GM21526 (cell line): ENCODE results near the gene ADRA1B.
A peak's percentile ranks its signal among the peaks of the same experiment; 100 is the strongest.

Source experiments
- ATAC-seq: cut with Tn5 transposase; IDR thresholded peaks from one replicate; pipeline ENCODE4 v1.9.1; 2021; ENCODE audit warnings: moderate library complexity; ENCODE audit not compliant: unreplicated experiment, low FRiP score

ADRA1B gene

DNA sequence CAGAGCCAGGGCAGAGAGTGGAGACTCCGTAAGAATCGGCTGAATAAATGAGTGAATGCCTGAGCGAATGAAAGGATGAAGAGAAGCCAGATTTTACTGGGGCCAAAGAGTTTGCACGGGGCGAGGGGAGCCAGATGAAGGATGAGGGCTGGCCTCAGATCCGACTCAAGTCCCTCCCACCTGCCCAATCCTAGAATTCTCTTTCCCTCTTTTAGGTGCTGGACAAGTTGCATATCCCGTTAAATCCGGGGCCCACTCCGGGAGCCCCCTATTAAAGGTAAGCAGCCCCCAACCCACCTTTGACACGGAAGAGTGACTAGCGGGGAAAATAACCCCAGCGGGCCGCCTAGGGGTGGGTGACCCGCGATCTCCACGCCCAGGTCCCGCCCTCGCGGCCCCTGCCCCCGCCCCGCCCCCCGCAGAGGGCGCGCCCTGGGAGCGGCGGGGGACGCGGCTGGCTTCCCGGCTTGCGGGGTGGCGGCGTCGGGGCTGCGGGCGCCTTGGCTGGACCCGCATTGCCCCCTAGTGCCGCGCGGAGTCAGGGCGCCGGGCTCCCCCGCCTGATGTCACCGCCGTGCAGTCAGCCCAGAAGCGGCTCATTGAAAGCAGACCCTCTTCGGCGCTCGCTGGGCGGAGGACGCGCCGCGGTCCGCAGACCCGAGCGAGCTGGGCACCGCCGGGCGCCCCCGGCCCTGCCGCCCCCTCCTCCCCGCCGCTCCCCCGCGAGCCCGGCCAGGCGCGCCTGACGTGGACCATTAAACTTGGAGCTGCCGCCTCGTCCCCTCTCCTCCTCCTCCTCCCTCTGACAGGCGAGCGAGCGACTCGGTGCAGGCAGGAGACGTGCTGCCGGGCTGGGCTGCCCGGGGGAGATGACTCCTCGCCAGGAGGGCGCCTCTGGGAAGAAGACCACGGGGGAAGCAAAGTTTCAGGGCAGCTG, at the start of gene ADRA1B:
Gene ADRA1B, plus strand, starts transcription at position 579 of the 937 bp plus-strand sequence. CDS start 424 bp downstream, outside the sequence.
- peak; percentile 73 for ATAC-seq

DNA sequence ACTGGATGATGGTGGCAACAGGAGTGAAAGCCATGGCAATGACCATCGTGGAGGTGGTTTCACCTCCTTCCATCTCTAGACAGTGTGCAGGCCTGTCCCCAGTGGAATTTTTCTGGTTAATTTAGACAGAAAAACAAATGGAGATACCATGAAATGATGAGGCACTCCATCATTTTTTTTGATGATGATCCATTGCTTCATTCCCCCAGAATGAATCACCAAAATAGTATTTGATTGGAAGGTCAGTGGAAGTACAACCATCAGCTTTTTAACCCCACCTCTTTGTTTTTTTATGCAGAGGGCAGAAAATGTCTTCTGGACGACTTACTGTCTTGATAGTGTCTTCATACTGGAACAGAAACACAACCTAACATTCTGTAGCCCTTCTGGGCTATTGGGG, 42.6 kb upstream of the ADRA1B start:
- ATAC-seq = no peak

DNA sequence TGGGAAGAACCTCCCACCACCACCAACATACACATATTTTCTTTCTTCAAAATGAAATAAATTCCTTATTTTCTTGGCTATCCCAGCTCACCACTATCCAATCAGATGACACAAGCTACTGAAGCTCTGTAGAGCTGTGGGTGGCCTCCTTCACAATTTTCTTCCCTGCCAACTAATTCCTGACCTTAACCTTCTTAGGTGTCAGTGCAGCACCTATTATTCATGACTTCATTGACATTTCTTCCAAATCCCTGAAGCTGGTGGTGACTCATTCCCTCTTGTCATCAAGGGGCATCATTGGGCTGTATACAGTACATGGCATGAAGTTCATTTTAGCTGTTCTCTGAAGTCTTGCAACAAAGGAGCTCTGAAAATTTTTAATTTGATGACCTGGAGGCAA, 42.0 kb upstream of the ADRA1B start:
- no peak for ATAC-seq

DNA sequence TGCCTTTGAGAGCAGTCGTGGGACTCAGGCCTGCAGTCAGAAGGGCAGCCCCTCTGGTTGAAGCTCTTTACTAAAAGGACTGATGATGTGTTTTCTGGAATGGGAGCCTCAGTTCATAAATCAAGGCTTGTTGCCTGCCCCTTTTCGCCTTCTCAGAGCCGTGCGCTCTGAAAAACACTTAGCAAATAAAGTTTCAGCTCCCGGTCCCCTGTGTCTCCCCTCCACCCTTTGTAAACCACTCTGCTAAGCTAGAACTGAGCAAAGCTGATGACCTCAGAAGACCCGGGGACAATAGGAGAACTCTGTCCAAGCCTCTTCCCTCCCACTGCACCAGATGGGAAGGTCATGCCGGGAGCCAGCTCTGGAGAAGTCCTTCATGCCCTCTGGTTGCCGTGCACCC, 39.3 kb upstream of the ADRA1B start:
- ATAC-seq = no peak

DNA sequence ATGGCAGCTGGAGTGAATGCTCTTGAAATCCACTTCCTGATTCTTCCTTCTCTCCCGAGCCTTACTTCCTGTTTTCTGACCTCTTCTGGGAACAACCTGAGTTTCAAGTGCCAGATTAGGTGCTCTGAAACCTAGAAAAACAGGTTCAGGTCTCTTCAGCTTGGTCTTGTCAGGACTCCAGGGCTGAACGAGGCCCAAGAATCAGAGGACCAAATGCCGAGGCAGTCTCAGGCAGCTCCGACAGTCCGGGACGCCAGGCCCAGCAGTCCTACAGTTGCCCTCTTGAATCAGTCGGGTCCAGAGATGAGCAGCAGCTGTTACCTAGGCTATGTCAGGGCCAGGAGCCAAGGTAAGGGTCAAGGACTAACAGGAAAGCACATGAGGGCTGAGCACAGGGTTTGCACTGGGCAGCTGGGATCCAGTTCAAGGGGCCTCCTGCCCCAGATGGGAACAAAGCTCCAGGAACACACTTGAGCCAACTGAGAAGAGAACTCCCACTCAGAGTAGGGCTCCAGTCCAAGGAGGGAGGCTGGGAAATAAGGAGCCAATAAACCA, 38.3 kb upstream of the ADRA1B start:
- no peak for ATAC-seq

DNA sequence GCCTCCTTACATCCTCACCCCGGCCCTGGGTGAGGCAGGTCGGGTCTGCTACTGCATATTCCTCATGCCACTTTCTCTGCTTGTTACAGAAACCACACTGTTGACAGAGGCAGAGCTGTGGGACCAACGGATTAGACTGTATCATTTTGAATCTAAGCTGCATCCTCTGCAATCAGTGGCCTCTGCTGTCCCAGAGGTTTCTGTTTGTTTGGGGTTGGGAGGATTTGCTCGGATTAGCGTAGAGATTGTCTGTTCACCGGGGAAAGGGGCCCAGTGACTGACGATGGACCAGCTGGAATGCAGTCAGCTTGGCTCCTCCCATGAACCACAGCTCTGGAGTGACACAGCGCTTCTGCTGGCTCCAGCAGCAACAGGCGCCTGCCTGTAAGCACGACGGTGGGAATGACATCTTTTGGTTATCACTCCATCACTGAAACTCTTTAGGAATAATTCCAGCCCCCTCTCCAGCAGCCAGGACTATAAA, 37.3 kb upstream of the ADRA1B start:
- ATAC-seq = no peak

DNA sequence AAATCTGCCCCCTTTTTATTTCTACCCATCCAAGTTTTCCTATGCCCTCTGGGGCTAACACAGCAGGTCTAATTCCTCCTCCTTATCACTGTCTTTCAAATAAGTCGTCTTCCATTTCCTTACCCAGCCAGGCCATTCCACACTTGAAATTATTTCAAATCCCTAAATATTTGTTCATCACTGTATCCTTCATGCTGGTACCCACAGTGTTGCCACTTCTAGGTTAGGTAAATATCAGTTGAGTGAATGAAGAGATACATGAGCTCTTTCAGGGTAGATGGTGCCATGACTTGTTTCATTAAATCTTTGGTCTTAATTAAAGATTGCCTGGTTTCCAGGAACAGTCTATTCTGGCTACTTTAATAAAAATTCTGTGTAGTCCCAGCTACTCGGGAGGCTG, 35.6 kb upstream of the ADRA1B start:
- ATAC-seq = no peak

DNA sequence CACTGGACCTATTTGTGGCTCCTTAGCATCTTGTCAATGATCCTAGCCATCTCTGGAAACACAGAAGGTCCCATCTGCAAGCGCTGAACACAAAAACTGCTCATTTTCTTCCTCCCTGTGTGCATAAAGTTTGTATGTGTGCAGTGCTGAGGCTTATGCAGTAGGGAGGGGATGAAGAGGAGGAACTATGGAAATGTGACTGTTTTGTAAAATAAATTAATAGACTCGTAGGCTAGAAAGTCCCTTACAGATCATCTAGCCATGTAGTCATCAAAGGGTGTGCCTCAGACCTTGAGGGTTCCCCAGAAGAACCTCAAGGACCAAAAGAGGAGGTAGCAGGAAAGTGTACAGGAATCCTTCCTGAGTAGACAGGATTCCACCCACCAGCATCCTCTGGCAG, 34.3 kb upstream of the ADRA1B start:
- ATAC-seq = no peak

DNA sequence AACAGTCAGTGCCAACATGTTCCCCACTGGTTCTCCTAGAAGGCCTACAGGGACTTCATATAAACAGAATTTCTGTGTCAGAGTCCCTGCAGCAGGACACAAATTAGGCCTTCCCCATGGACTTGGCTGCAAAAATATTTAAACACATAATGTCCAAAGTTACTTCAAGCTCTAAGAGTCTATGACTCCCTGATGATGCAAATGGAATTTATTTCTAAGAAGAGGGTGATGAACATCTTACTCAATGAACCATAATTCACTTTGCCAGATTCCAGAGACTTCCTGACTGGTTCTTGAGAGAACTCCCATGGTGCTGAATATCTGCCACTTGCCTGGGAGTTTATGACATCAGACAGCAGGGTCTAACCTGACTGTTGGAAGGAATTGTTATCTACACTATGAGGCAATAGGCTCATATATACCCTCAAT, 32.7 kb upstream of the ADRA1B start:
- ATAC-seq = no peak

DNA sequence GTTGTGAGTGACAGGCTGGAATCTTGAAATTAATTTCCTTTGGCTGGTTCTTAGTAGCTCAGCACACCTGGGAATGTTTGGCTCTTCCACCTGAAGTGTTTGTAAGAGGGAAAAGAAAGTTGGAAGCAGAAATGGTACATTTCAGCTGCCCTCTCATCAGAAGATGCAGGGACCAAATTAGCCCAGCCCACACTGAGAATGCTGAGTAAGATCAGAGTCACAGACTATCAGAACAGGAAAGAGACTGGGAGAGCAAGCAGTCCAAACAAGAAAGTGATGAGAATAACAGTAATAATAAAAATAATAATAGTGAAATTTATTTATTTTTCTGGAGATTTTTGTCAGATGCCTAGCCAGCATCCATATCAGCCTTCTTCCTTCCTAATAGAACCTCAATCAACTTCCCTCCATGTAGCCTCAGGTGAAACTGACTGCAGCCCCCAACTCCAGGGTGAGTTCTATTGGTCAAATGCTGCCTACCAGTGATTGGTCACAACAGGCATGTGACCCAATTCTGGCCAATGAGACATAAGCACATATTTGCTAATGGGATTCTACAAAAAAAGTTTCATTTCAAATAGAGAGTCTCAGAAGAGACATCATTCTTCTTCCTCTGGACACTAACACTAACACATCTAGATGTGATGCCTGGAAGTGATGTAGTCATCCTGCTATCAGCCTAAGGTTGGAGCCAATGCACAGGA, 31.2 kb upstream of the ADRA1B start:
- ATAC-seq = no peak

DNA sequence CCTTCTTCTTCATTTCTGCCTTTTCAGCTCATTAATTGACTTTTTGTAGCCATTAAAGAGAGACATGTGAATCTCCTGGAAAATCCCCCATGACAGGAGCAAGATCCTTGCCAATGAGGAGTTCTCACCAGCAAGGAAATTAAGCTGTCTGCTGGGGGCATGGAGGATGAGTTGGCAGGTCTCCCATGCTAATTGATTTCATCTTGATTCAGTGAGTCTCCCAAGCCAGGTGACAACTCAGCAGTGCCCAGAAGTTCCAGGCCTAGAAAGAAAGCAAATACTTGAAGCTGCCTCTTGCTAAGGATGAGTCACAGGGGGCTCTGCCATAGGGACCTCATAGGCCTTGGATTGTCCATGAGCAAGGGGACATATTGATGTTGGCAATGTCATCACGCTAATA, 30.0 kb upstream of the ADRA1B start:
- no peak for ATAC-seq

DNA sequence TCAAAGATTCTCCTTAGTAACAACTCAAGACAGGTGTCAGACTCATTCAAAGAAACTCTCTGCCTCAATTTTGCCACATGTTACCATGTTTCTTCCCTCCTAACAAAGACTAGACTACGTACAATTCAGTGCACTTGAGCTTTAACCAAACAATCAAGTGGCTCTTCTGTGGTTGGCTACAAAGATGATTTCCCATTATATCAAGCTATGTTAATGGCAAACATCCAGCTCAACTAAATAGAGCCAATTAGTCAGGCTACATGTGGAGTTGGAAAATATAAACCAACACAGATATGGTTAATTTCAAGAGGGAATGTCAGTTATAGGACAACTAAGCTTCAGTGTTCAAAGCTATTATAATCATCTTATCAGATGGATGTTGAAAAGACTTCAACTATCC, 29.2 kb upstream of the ADRA1B start:
- ATAC-seq = no peak

DNA sequence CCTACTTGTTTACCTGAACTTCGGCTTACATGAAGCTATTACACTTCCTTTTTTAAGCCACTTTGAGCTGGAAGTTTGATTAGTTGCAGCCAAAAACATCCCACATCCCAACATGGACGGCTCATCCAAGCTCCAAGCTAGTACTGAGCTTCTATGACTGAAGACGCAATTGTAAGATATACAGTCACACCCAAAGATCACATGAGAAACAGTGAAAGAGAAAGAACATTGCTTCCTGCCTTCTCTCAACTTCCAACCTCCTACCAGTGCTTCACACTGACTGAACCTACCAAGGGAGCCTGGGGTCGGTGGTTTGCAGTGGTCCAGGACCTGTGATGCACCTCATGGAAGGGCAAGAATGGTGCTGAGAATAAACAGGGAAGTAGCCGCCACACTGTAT, 27.4 kb upstream of the ADRA1B start:
- no peak for ATAC-seq

DNA sequence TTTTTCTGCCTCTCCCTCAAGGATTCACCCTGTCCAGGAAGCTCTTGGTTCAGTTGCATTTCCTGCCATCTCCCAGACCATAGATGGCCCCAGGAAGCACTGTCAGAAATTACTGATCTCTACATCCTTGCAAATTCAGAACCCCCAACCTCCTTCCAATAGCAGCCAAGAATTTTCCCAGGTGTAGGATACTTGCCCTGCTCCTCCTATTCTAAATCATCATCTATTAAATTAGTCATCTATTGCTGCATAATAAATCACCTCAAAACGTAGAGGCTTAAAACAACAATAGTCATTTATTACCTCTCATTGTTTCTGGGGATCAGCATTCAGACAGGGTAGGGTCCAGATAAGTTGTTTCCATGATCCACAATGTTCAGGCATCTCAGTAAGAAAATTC, 26.1 kb upstream of the ADRA1B start:
- no peak for ATAC-seq

DNA sequence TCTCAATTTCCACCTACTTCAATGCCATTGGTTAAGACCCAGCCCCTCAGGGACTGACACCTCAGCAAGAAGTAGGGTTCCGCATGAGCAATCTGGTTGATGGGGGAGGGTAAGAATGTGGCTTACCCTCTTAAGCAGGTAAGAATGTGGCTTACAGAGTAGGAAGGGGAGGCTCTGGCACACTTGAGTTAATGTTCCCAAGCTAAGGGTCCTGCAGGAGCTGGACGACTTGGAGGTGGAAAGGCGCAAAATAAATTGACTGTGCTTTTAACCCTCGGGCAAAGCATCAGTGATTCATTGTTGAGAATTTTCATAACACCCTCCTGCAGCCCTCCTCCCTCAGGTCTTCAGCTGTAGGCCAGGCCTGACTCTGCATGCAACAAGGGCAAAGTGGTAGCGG, 24.9 kb upstream of the ADRA1B start:
- no peak for ATAC-seq

DNA sequence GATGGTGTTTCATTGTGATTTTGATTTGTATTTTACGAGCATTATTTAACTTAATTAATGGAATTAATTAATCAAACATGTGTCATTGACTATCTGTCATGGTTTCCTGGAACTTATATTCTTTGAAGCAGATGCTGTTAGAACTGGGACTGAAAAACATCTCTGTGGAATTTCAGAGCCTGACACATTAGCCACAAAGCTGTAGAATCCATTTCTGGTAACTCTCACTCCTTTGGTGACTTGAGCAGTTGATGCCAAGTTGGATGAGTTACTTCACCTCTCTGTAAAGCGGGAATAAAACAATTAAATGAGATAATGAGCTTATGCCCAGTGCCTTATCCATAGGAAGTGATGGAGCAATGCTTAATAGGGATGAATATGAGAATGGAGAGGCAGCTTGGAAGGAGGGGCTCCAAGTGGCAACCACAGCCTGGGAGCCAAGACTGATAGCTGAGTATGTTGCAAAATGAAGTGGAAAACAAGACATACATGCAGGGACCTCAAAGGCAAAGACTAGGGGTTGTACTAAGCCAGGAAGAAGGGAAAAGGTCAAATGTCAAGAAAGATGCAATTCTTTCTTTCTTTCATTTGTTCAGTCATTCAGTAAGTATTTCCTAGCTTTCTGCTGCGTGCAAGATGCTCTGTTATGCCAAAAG, 23.1 kb upstream of the ADRA1B start:
- no peak for ATAC-seq

DNA sequence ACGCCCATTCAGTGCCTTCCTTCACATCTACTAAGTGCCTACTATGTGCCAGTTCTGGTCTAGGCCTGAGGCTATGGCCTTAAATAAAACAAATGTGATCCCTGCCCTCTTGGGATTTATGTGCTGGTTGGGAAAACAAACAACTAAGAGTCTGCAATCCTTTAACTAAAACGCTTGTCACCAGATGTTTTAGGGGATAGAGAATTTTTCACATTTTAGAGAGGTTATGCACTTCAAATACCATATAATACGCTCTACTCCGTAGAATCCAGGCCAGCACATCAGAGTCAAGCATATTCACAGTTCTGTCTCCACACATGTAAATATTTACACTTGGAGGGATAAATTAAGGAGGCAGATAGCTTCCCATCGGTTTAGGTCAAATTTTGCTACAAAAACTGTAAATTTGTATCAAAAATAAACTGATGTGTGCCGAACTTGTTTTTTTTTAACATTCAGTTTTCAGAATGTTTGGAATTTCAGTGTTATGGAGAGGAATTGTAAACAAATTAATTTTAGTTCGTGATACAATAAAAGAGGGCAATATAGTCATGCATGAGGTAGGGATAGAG, 22.0 kb upstream of the ADRA1B start:
- no peak for ATAC-seq

DNA sequence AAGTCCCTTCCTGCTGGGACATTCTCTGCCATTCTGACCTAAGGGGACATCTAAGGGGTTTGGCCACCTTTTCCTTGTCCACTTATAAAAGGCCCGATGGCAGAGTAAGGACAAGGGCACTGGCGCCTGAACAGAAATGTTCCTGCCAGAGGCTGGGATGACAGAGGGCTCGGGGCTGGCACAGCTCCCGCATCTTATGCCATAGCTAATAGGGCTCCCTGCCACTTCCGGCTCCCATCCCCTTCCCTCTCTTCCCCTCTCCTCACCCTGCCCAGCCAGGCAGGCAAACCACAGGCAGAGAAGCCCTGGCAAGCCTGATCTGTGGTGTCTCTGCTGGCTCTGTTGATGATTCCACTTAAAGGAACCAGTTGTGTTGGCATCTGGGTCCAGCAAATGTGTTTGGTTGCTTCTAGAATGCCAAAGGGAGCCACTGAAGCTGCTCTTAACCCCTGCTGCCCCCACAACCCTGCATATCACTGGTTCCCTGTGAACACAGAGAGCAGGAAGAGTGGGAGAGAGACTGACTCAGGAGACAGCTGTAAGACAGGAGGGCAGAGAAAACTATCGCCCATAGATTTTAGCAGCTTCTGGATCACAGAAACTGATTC, 18.4 kb upstream of the ADRA1B start:
- no peak for ATAC-seq

DNA sequence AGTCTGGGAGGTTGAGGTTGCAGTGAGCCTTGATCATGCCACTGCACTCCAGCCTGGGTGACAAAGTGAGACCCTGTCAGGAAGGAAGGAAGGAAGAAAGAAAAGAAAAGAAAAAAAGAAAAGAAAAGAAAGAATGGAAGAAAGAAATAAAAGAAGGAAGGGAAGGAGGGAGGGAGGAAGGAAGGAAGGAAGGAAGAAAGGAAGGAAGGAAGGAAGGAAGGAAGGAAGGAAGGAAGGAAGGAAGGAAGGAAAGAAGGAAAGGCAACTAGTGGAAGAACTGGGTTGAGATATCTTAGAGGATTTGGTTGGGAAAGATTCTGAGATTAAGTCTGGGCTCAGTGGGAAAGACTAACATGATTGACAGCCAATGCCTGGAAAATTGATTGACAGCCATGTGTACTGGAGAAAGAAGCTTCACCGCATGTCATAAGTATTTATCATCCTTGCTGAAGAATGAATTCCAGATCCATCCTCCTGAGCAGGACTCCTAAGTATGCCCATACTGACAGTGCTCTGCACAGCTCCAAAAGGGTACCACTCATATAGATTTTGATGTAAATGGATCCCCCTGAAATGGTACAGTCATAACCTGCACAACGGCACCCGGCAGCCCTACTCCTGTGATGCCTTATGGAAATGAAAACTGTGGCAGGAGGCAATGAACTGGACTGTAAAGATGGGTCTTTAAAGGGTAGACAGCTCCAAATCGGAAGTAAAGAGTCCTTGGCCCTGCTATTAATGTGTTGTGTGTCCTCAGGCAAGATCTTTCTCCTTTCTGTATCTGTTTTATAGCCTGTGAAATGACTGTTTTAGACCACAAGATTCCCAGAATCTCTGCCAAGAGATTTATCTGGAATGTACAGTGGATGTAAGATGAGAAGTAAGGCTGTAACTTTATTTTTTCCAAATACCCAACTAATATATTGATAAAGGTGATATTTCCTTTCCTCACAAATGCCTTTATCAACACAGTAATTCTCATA, 16.9 kb upstream of the ADRA1B start:
- no peak for ATAC-seq
